ENCODE results near the gene ATP13A3. TPM values are rescaled to one million over a fixed set of nuclear protein-coding genes. Genes with fewer than 3 reads are reported as not detected.

The ATP13A3 gene
- total RNA-seq, 1 experiment from 2014 or later, result 331 TPM

DNA sequence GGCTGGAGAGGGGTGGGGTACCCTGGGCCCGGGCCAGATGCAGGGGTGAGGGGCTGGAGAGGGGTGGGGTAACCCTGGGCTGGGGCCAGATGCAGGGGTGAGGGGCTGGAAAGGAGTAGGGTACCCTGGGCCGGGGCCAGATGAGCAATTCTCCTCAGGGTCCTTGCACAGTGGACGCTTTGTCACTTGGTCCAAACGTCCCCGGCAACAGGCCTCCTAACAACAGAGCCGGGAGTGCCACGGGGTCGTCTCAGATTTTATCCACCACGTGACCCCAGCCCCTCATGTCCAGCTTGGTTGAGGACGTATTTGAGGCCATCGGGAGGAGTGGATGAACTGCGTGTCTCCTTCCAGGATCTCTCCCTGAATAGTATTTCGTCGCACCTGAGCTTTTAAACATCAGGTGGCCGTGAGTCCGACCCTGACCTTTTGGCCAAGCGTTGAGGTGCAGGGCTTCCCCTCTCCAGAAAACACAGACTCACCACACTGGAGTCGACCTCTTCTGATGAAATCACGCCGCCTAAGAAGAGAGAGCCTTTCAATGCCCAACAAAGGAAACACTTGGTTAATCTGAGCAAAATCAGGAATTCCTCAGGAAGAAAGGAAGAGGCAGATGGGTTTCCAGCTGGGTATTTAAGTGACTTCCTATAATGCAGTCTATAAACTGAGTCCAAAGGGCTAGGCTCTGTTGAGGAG is 104.5 kb downstream of the ATP13A3 start:
- H3K36me3 ChIP-seq (ENCODE audit: insufficient read depth, low read length), result no peaks in the 10 kb centered on the region
- H3K27ac ChIP-seq (ENCODE audit: low read length), result no peak overlapping the region
- no peak overlapping the region for H2AFZ ChIP-seq (ENCODE audit: low read length)
- H3K4me2 ChIP-seq (ENCODE audit: low read depth, low read length, poor library complexity, severe bottlenecking), result no peak overlapping the region
- no peaks in the 10 kb centered on the region; the same call in 1 of the 2 replicates for H3K27me3 ChIP-seq (ENCODE audit: low read length)
- H3K4me3 ChIP-seq (ENCODE audit: low read length), result no peak overlapping the region
- no peak overlapping the region for H3K9ac ChIP-seq (ENCODE audit: low read length)
- no peak for DNase-seq
- H3K4me1 ChIP-seq (ENCODE audit: low read length), result no peaks in the 10 kb centered on the region
- no peaks in the 10 kb centered on the region for H4K20me1 ChIP-seq (ENCODE audit: insufficient read depth, low read depth, low read length)
- H3K9me3 ChIP-seq (ENCODE audit: low read length), result no peaks in the 10 kb centered on the region
- H3K9me2 ChIP-seq (replicated peaks; ENCODE audit: insufficient read depth, low read length), result no peaks in the 10 kb centered on the region
- no peaks in the 10 kb centered on the region for H3K79me2 ChIP-seq (ENCODE audit: low read length)

DNA sequence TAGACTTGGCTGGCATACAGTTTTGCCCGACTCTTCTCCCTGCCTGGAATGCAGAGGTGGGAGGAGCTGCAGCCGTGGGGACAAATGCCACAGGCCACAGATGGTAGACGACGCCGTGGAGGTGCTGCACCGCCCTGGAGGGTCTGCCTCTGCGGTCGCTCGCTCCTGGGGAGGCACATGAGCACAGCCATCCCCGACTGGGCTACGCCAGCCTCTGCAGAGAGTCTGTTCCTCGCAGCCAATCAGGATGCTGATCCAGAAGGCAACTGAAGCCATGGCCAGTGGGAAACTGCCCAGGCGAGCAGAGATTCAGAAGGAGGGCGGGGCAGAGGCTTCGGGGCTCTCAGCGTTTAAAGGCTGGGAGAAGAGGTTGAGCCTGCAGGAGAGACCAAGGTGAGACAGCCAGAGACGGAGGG is 105.3 kb downstream of the ATP13A3 start:
- no peaks in the 10 kb centered on the region for H4K20me1 ChIP-seq (ENCODE audit: insufficient read depth, low read depth, low read length)
- H3K4me2 ChIP-seq (ENCODE audit: low read depth, low read length, poor library complexity, severe bottlenecking), result no peak overlapping the region
- H3K9me3 ChIP-seq (ENCODE audit: low read length), result no peaks in the 10 kb centered on the region
- no peaks in the 10 kb centered on the region; the same call in 1 of the 2 replicates for H3K27me3 ChIP-seq (ENCODE audit: low read length)
- no peak overlapping the region for H3K9ac ChIP-seq (ENCODE audit: low read length)
- H3K4me3 ChIP-seq (ENCODE audit: low read length), result no peak overlapping the region
- DNase-seq, result no peak
- H3K4me1 ChIP-seq (ENCODE audit: low read length), result no peaks in the 10 kb centered on the region
- H3K27ac ChIP-seq (ENCODE audit: low read length), result no peak overlapping the region
- H2AFZ ChIP-seq (ENCODE audit: low read length), result no peak overlapping the region
- H3K79me2 ChIP-seq (ENCODE audit: low read length), result no peaks in the 10 kb centered on the region
- no peaks in the 10 kb centered on the region for H3K9me2 ChIP-seq (replicated peaks; ENCODE audit: insufficient read depth, low read length)
- H3K36me3 ChIP-seq (ENCODE audit: insufficient read depth, low read length), result no peaks in the 10 kb centered on the region

DNA sequence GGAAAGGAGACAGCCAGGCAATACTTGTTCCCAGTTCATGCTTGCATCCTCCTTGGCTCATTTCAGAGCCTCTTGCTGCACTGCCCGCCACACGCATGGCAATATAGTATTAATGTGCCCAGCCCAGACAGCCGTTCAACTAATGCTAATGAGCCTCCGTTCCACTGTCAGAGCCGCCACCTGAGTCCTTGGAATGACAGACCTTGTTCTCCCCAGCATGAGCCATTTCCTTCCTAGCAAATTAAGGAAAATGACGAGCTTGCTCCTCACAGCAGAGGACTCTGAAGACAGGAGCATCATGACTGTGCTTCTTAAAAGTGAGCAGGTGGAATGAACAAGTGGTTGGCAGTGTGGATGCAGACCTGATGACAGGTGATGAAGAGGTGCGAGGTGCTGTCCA is 106.5 kb downstream of the ATP13A3 start:
- Histone ChIP-seq H3K9ac (ENCODE audit: low read length) (no peak overlapping the region), H3K4me2 (ENCODE audit: low read depth, low read length, poor library complexity, severe bottlenecking) (no peak overlapping the region), H3K79me2 (ENCODE audit: low read length) (no peaks in the 10 kb centered on the region), H4K20me1 (ENCODE audit: insufficient read depth, low read depth, low read length) (no peaks in the 10 kb centered on the region), H3K9me2 (replicated peaks; ENCODE audit: insufficient read depth, low read length) (no peaks in the 10 kb centered on the region), H3K27me3 (ENCODE audit: low read length) (no peaks in the 10 kb centered on the region; the same call in 1 of the 2 replicates), H3K36me3 (ENCODE audit: insufficient read depth, low read length) (no peaks in the 10 kb centered on the region), H3K4me3 (ENCODE audit: low read length) (no peak overlapping the region), H3K27ac (ENCODE audit: low read length) (no peak overlapping the region), H3K4me1 (ENCODE audit: low read length) (no peaks in the 10 kb centered on the region), H2AFZ (ENCODE audit: low read length) (no peak overlapping the region), H3K9me3 (ENCODE audit: low read length) (no peaks in the 10 kb centered on the region)
- no peak for DNase-seq

DNA sequence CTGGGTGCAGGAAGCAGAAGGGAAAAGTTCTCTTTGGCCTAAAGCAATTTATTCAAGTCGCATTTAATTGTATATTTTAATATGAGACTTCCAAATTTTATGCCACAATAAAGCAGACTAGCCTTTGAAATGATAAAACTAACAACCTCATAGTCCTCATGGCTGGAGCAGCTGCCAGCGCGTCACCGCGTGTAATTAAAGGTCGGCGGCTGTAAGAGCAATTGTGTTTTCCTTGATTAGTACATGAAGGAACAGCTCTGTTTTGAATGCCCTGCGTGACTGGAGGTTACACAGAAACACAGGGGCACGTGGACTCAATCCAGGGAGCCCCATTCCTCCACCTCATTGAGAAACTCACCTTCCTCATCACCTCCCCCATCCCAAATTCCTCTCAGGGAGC is 107.2 kb downstream of the ATP13A3 start:
- Histone ChIP-seq H3K4me2 (ENCODE audit: low read depth, low read length, poor library complexity, severe bottlenecking) (no peak overlapping the region), H3K4me1 (ENCODE audit: low read length) (no peaks in the 10 kb centered on the region), H3K4me3 (ENCODE audit: low read length) (no peak overlapping the region), H3K79me2 (ENCODE audit: low read length) (no peaks in the 10 kb centered on the region), H3K36me3 (ENCODE audit: insufficient read depth, low read length) (no peaks in the 10 kb centered on the region), H3K9me2 (replicated peaks; ENCODE audit: insufficient read depth, low read length) (no peaks in the 10 kb centered on the region), H4K20me1 (ENCODE audit: insufficient read depth, low read depth, low read length) (no peaks in the 10 kb centered on the region), H3K27me3 (ENCODE audit: low read length) (no peaks in the 10 kb centered on the region; the same call in 1 of the 2 replicates), H2AFZ (ENCODE audit: low read length) (no peak overlapping the region), H3K9me3 (ENCODE audit: low read length) (no peaks in the 10 kb centered on the region), H3K27ac (ENCODE audit: low read length) (no peak overlapping the region), H3K9ac (ENCODE audit: low read length) (no peak overlapping the region)
- no peak for DNase-seq

- H3K9me2 ChIP-seq (replicated peaks; ENCODE audit: insufficient read depth, low read length), result no peaks in the 10 kb centered on the region
- no peak overlapping the region for H3K4me2 ChIP-seq (ENCODE audit: low read depth, low read length, poor library complexity, severe bottlenecking)
- H3K4me1 ChIP-seq (ENCODE audit: low read length), result no peaks in the 10 kb centered on the region
- H4K20me1 ChIP-seq (ENCODE audit: insufficient read depth, low read depth, low read length), result no peaks in the 10 kb centered on the region
- H2AFZ ChIP-seq (ENCODE audit: low read length), result no peak overlapping the region
- H3K36me3 ChIP-seq (ENCODE audit: insufficient read depth, low read length), result no peaks in the 10 kb centered on the region
- no peak for DNase-seq
- H3K27ac ChIP-seq (ENCODE audit: low read length), result no peak overlapping the region
- no peaks in the 10 kb centered on the region for H3K79me2 ChIP-seq (ENCODE audit: low read length)
- no peaks in the 10 kb centered on the region for H3K9me3 ChIP-seq (ENCODE audit: low read length)
- H3K4me3 ChIP-seq (ENCODE audit: low read length), result no peak overlapping the region
- H3K9ac ChIP-seq (ENCODE audit: low read length), result no peak overlapping the region
- no peaks in the 10 kb centered on the region; the same call in 1 of the 2 replicates for H3K27me3 ChIP-seq (ENCODE audit: low read length)
Observed at GRCh38 chr3:194379231-194379630, 107.6 kb downstream of the ATP13A3 start.

- H3K9me3 ChIP-seq (ENCODE audit: low read length), result no peaks in the 10 kb centered on the region
- no peaks in the 10 kb centered on the region for H3K4me1 ChIP-seq (ENCODE audit: low read length)
- H3K27me3 ChIP-seq (ENCODE audit: low read length), result no peaks in the 10 kb centered on the region; the same call in 1 of the 2 replicates
- H3K27ac ChIP-seq (ENCODE audit: low read length), result no peak overlapping the region
- H3K9me2 ChIP-seq (replicated peaks; ENCODE audit: insufficient read depth, low read length), result no peaks in the 10 kb centered on the region
- H3K79me2 ChIP-seq (ENCODE audit: low read length), result no peaks in the 10 kb centered on the region
- no peak overlapping the region for H3K4me2 ChIP-seq (ENCODE audit: low read depth, low read length, poor library complexity, severe bottlenecking)
- no peaks in the 10 kb centered on the region for H3K36me3 ChIP-seq (ENCODE audit: insufficient read depth, low read length)
- no peak for DNase-seq
- no peak overlapping the region for H2AFZ ChIP-seq (ENCODE audit: low read length)
- H4K20me1 ChIP-seq (ENCODE audit: insufficient read depth, low read depth, low read length), result no peaks in the 10 kb centered on the region
- H3K9ac ChIP-seq (ENCODE audit: low read length), result no peak overlapping the region
- no peak overlapping the region for H3K4me3 ChIP-seq (ENCODE audit: low read length)
Observed at GRCh38 chr3:194377708-194378107, 109.1 kb downstream of the ATP13A3 start.

GRCh38 chr3:194376241-194376560 is 110.6 kb downstream of the ATP13A3 start:
- no peaks in the 10 kb centered on the region for H3K79me2 ChIP-seq (ENCODE audit: low read length)
- H3K9me3 ChIP-seq (ENCODE audit: low read length), result no peaks in the 10 kb centered on the region
- H4K20me1 ChIP-seq (ENCODE audit: insufficient read depth, low read depth, low read length), result no peaks in the 10 kb centered on the region
- H3K27me3 ChIP-seq (ENCODE audit: low read length), result no peaks in the 10 kb centered on the region; the same call in 1 of the 2 replicates
- H3K4me2 ChIP-seq (ENCODE audit: low read depth, low read length, poor library complexity, severe bottlenecking), result no peak overlapping the region
- H3K27ac ChIP-seq (ENCODE audit: low read length), result no peak overlapping the region
- no peaks in the 10 kb centered on the region for H3K36me3 ChIP-seq (ENCODE audit: insufficient read depth, low read length)
- no peak overlapping the region for H3K9ac ChIP-seq (ENCODE audit: low read length)
- no peak overlapping the region for H2AFZ ChIP-seq (ENCODE audit: low read length)
- H3K4me3 ChIP-seq (ENCODE audit: low read length), result no peak overlapping the region
- no peak for DNase-seq
- H3K4me1 ChIP-seq (ENCODE audit: low read length), result no peaks in the 10 kb centered on the region
- no peaks in the 10 kb centered on the region for H3K9me2 ChIP-seq (replicated peaks; ENCODE audit: insufficient read depth, low read length)

DNA sequence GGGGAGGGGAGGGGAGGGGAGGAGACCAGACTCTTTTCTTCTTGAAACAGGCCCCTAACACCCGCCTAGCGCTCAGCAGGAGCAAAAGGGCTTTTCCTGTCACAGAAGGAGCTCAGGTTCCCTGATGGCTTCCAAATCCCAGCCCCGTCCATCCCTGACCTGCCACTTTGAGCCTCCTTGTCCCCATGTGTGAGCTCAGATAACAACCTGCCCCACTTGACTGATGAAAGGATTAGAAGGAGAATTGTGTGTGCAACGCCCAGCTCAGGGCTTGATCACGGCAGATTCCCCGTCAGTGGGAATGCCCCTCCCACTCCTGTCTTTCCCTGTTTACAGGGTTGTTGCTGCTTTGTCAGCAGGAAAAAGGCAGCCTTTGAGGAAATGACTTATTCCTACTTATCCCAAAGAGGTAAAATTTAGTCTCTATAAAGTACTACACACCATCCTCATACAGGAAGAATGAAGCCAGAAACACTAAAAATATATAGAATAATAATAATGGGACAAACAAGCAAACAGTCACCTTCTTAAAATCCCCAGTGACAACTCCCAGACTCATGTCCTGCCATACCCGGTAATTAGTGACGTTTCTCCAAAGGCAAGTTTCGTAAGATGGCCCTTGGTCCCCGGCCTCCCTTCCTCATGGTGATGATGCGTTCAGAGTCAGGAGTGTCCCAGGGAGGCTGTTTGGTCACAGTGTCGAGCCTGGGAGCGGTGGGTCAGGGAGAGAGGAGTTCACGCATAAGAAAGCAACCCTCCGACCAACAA is 111.1 kb downstream of the ATP13A3 start:
- Histone ChIP-seq H3K27me3 (ENCODE audit: low read length) (no peaks in the 10 kb centered on the region; the same call in 1 of the 2 replicates), H3K36me3 (ENCODE audit: insufficient read depth, low read length) (no peaks in the 10 kb centered on the region), H3K4me2 (ENCODE audit: low read depth, low read length, poor library complexity, severe bottlenecking) (no peak overlapping the region), H3K9me3 (ENCODE audit: low read length) (no peaks in the 10 kb centered on the region), H3K4me1 (ENCODE audit: low read length) (no peaks in the 10 kb centered on the region), H3K9me2 (replicated peaks; ENCODE audit: insufficient read depth, low read length) (no peaks in the 10 kb centered on the region), H3K4me3 (ENCODE audit: low read length) (no peak overlapping the region), H2AFZ (ENCODE audit: low read length) (no peak overlapping the region), H3K9ac (ENCODE audit: low read length) (no peak overlapping the region), H3K79me2 (ENCODE audit: low read length) (no peaks in the 10 kb centered on the region), H3K27ac (ENCODE audit: low read length) (no peak overlapping the region), H4K20me1 (ENCODE audit: insufficient read depth, low read depth, low read length) (no peaks in the 10 kb centered on the region)
- no peak for DNase-seq

All from Karpas-422 (cell line).